OCI-LY1 (cell line): ENCODE data around the gene RGS17.

ENCODE experiments used
- CTCF ChIP-seq: fragments of 200-600 bp; sonication (generic), shearing (Covaris generic); IDR thresholded peaks from 2 replicates; pipeline ENCODE4 v1.5.1; 2017; ENCODE audit warnings: mild to moderate bottlenecking, antibody characterized with exemption, low read length, moderate library complexity, mixed read lengths
- EZH2 ChIP-seq: fragments of 200-600 bp; sonication (generic), shearing (Covaris generic); IDR thresholded peaks from 2 replicates; pipeline ENCODE4 v1.8.0; 2017; ENCODE audit warnings: borderline replicate concordance, mixed run types, mild to moderate bottlenecking, antibody characterized with exemption, low read length, moderate library complexity, mixed read lengths

- TF ChIP-seq CTCF (no peak), EZH2 (no peak)
Observed at GRCh38 chr6:153099636-153100035, 31.4 kb downstream of the RGS17 start.
